Brain microvascular endothelial cell (primary cell): ENCODE measurements around the gene PHB1.

ENCODE experiments used
- DNase-seq: peaks from one replicate; pipeline ENCODE4 v3.0.0-alpha.2; 2020
- H3K27ac ChIP-seq: fragments of 250-450 bp; sonication (Bioruptor Pico); 2 replicates; pipeline ENCODE4 v1.5.1; 2020; ENCODE audit warnings: mild to moderate bottlenecking, moderate library complexity
- H3K27me3 ChIP-seq: fragments of 250-450 bp; sonication (Bioruptor Pico); replicated peaks from 2 replicates; pipeline ENCODE4 v1.5.1; 2020; ENCODE audit warnings: mild to moderate bottlenecking
- H3K36me3 ChIP-seq: fragments of 250-450 bp; sonication (Bioruptor Pico); replicated peaks from 2 replicates; pipeline ENCODE4 v1.5.1; 2020; ENCODE audit warnings: mild to moderate bottlenecking
- H3K4me3 ChIP-seq: 2 replicates; pipeline ENCODE4 v1.5.1; 2011; ENCODE audit warnings: low read depth, mild to moderate bottlenecking, control low read depth, low read length, moderate library complexity
- in situ Hi-C: cut with HindIII; loops from 2 replicates; pipeline ENCODE4 v1.10.0; 2017; ENCODE audit warnings: low sequenced_read_pairs, low pct_ligation_motif_present
- TF ChIP-seq, protein P1 (sequence below): IDR thresholded peaks from 2 replicates; pipeline ENCODE4 v1.5.1; 2011; ENCODE audit warnings: low read depth, mild to moderate bottlenecking, moderate library complexity, low read length, control low read depth, inconsistent platforms; ENCODE audit errors: missing control alignments

The PHB1 gene

DNA sequence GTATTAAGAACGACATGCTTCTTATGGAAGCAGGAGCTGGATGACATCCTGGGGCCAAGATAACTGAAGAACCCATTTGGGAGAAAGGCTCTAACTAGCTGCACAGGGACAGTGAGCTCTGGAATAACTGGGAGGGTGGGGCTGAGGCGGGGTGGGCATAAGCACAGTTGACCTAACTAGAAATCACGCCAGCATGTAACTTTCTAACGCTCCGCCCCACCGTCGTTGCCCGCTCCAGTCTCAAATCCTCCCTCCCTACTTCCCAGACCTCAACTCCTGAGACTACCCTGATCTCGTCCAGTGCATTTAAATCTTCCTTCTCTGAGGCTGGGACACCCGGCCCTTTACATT is 436 bp downstream of the PHB1 start:
- Histone ChIP-seq H3K27me3 (no peaks in the 10 kb centered on the region), H3K27ac (no peak overlapping the region), H3K4me3 (peak overlapping the region; percentile 100), H3K36me3 (peaks cover 31% of the 10 kb centered on the region)
- TF ChIP-seq, protein P1, sequence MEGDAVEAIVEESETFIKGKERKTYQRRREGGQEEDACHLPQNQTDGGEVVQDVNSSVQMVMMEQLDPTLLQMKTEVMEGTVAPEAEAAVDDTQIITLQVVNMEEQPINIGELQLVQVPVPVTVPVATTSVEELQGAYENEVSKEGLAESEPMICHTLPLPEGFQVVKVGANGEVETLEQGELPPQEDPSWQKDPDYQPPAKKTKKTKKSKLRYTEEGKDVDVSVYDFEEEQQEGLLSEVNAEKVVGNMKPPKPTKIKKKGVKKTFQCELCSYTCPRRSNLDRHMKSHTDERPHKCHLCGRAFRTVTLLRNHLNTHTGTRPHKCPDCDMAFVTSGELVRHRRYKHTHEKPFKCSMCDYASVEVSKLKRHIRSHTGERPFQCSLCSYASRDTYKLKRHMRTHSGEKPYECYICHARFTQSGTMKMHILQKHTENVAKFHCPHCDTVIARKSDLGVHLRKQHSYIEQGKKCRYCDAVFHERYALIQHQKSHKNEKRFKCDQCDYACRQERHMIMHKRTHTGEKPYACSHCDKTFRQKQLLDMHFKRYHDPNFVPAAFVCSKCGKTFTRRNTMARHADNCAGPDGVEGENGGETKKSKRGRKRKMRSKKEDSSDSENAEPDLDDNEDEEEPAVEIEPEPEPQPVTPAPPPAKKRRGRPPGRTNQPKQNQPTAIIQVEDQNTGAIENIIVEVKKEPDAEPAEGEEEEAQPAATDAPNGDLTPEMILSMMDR: no peak
- in situ Hi-C loops: no loop called here
- DNase-seq: no peak

DNA sequence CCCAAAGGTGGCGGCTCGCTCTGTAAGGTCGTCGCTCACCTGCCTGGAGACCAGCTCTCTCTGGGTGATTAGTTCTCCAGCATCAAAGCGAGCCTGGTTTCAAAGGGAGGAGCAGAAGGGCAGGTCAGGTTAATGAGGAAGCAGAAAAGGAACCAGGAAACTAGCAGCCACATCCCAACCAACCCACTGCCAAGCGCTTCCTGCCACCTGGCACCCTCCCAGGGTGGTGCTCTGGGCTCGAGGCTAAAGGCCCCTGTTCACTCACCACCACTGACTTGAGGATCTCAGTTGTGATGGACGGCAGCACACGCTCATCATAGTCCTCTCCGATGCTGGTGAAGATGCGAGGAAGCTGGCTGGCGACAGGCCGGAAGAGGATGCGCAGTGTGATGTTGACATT is 5.6 kb downstream of the PHB1 start:
- Histone ChIP-seq H3K27me3 (no peaks in the 10 kb centered on the region), H3K4me3 (no peak overlapping the region), H3K27ac (no peak overlapping the region), H3K36me3 (peaks cover 79% of the 10 kb centered on the region)
- no peak for DNase-seq
- in situ Hi-C loops: no loop called here
- TF ChIP-seq, protein P1: no peak

DNA sequence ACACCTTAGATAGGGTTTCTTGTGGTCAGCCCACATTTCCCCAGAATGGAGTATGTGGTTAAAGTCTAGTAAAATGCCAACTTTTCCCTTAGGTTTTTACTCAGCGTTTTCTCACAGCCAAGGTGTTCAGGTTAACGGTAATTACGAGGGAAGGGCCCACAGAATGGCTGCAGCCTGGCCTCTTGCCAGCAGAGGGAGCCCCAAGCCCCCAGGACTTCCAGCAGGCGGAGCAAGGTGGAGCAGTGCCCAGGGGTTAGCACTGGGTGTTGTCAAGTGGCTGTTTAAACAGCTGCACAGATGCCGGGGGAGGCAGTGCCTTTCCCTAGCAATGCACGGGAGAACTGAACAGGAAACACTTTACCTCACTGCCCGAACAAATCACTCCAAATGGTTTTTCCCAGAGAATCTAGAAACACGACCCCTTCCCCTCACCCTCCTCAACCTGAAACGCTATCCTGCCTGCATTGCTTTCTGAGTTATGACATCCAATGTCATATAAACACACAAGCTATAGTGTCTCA is 6.6 kb downstream of the PHB1 start:
- DNase-seq: peak; percentile 39
- Histone ChIP-seq H3K4me3 (no peak overlapping the region), H3K36me3 (peaks cover 86% of the 10 kb centered on the region), H3K27ac (no peak overlapping the region), H3K27me3 (no peaks in the 10 kb centered on the region)
- TF ChIP-seq, protein P1: peak; percentile 99
- in situ Hi-C loops: no loop called here

DNA sequence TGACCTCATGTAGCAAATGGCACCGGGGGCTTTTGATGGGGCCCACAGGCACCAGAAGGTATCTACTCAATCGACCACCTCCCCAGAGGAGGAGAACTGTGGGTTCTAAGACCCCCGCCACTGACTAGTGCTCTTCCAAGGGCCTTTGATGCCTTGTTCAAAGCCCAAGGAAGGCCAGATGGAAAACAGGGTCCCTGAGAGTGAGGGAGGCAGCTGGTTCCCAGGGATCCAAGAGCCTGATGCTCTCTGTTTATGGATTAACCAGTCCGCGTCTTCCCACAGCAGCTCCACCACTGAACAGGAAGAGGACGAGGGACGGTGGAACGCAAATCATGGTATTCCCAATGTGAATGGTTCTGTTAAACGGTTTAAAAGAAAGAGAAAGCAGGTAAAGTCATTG is 7.6 kb downstream of the PHB1 start:
- DNase-seq: no peak
- Histone ChIP-seq H3K4me3 (no peak overlapping the region), H3K36me3 (peaks cover 82% of the 10 kb centered on the region), H3K27ac (no peak overlapping the region), H3K27me3 (no peaks in the 10 kb centered on the region)
- TF ChIP-seq, protein P1: no peak
- in situ Hi-C loops: no loop called here

DNA sequence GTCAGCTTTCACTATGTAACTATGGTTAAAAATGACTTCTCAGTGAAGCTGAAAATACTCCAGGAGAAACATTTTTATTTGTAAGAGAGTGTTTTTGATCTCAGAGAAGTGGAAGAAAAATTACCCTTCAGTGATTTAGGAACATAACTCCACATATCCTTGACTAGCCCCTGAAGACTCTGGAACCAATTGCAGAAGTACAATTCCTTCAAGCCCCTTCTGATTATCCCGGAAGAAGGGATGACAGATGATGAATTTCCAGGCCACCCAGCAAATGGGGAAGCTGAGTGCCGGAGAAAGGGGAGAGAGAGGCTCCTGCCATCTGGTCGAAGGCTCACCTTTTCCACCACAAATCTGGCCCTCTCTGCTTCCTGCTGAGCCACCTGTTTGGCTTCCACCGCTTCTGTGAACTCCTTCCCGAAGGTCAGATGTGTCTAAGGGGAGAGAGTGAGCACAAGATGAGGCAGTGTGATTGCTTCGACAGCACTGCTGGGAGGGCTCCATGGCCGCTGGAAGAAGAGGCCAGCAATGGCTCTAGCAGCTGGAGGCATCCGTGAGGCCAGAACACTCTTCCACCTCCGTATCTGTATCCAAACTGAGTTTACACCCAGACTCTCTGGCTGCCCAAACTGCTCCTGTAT is 8.1 kb downstream of the PHB1 start:
- in situ Hi-C loops: no loop called here
- TF ChIP-seq, protein P1: no peak
- DNase-seq: no peak
- peaks cover 76% of the 10 kb centered on the region for H3K36me3 ChIP-seq
- H3K27me3 ChIP-seq: no peaks in the 10 kb centered on the region
- H3K4me3 ChIP-seq: no peak overlapping the region
- H3K27ac ChIP-seq: no peak overlapping the region

DNA sequence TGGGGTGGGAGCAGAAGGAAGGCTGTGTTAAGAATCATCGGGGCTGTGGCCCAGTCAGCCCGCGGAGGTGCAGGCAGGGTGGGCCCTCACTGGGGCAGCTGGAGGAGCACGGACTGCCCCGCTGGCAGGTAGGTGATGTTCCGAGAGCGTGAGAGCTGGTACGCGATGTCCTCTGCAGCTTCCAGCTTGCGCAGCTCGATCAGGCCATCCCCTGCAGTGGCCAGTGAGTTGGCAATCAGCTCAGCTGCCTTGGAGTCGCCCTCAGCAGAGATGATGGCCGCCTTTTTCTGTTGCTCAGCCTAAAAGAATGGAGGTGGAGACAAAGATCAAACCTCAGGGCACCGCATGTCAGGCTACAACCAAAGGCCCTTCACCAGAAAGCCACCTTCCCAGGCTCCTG is 9.8 kb downstream of the PHB1 start:
- H3K4me3 ChIP-seq: no peak overlapping the region
- in situ Hi-C loops: no loop called here
- H3K27ac ChIP-seq: no peak overlapping the region
- no peak for DNase-seq
- peaks cover 65% of the 10 kb centered on the region for H3K36me3 ChIP-seq
- TF ChIP-seq, protein P1: no peak
- H3K27me3 ChIP-seq: no peaks in the 10 kb centered on the region
